ENCODE measurements around the gene FRS3. TPM values are rescaled to one million over a fixed set of nuclear protein-coding genes. Genes with fewer than 3 reads are reported as not detected.

Gene FRS3
- polyA plus RNA-seq, 12 donors, result 5.7 to 11.9 (median 6.6) TPM; not detected in 1

DNA sequence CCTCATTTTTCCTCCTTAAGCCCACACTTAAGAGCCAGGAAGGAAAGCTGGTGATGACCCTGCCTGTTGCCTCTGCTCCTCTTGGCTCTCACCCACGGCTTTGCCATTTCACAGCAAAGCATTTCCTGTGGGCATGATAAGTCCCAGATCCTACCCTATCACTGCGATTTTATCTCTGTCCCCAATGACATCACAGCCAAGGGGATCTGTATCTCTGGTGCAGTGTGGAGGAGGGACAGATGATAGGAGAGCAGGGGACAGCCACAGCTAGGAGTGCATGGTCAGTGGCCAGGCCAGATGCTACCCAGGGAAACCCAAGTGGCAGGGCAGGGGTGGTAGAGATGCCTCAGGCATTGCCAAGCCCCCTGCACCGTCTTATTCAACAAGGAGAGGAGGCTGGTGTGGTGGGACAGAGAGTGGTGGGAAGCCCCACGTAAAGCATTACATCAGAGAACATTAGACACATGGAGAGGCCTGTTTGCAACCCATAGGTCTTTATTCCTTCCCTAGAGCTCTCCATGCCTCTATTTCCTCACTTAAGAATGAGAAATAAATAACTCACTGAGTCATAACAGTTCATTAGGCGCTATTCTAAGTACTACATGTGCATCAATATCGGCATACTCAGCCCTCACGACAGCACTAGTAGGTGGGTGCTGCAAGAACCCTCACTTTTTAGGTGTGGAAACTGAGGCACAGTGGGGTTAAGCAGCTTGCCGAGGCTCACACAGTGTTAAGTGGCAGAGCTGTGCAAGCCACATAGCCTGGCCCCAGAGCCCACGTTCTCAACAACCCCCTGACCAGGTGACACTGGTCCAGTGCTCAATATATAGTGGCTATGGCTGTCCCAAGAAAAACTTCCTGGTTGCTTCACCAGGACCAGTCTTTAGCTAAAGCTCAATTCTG is 48.9 kb downstream of the FRS3 start:
- no peak for DNase-seq

DNA sequence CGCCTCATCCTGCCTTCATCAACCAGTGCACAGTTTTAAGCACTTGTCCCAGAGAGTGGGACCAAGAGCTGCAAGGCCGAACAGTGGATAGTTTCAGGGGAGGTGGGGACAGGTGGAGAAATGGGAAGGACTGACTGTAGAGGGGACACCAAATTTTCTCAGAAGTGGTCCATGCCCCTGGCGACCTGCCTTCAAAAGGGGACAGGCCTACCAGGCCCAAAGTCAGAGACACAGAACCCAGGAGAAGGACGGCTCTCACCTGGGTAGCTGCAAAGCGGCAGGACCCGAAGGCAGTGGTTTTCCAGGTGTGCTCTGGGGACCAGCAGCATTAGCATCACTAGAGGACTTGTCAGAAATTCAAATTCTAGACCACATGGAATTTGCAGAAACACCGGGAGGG is 50.1 kb downstream of the FRS3 start:
- DNase-seq, result no peak

DNA sequence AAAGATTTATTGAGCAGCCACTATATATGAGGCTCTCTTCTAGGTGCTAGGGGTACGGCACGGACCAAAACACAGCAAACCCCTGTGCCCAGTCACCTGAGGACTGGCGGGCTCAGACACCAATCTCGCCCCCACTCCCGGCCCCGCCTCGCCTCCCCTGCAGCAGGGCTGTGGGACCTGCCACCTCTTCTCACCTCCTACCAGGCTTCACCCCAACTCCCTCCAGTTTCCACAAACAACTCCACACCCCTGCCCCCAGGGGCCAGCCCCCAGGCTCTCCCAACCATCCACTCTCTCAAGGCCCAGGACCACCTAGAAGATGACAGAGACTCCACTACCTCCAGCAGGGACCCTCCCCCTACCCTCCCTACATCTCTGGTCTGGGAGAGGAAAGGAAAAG is 50.7 kb downstream of the FRS3 start:
- DNase-seq, result no peak

DNA sequence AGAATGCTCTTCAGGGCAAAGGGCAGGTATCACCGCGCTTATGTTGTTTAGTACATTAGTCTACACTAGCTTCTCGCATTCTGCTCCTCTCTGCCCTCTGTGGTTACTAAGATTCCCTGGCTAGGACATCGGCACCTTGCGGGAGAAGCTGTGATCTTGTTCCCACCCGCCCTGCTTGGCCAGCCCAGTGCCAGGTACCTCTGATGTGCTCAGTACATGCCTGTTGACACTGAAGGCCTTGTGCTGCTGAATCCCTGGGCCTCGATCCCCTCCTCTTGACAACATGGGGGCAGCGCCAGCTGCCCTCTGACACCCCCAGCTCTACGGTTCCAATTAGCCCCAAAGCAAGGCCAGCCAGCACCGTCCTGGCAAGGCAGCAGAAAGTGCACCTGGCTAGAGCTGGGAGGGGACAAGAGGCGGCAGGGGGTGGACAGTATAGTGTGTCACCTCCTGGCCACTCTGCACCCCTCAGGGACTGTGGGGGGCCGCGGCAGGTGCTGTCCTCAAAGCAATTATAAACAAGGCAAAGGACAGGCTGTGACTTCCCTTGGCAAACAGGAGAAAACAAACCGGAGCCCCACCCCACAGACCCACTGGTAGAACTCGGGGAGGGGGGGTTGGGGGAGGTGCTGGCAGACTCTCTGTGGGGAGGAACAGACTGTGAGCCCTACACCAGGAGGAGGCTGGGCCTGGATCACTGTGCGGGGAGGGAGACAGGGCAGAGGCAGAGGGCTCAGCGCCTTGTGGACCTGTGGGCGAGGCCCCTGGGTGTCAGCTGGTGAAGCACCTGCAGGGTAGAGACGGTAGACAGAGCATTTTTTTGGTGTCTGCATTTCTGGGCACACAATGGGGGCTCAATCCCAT is 51.4 kb downstream of the FRS3 start:
- DNase-seq, result no peak

DNA sequence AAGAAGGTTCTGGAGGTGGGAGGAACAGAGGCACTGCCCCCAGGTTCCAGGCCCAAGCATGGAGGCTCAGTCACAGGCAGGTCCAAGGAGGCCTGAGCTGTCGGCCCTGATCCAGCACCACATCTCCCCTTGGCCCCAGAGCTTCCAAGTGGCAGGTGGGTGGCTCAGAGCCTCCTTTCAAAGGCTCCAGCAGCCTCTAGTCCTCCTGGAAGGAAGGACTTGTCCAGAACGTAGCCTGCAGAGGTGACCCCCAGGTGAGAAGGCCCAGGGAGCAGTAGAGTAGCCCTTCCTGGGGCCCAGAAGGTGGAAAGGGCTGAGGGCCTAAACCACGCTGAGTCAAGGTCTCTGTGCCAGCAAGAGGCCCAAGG is 52.0 kb downstream of the FRS3 start:
- no peak for DNase-seq

DNA sequence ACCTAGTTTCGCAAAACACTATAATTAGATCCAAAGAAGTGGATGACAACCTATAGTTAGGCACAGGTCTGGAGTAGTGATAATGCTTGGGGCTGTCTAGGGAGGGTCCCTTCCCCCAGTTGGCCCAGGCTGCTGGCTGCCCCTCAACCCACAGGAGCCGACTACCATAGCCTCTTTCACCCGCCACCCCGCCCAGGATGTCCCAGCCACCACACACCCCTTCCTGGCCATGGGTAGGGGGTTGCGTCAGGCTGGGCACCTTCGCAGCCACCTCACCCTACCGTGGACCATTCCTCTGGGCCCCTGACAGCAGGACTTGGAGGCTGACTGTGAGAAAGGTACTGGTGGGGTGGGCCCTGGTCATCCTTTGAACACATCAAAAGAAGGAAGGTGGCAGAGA is 52.8 kb downstream of the FRS3 start:
- DNase-seq, result no peak

DNA sequence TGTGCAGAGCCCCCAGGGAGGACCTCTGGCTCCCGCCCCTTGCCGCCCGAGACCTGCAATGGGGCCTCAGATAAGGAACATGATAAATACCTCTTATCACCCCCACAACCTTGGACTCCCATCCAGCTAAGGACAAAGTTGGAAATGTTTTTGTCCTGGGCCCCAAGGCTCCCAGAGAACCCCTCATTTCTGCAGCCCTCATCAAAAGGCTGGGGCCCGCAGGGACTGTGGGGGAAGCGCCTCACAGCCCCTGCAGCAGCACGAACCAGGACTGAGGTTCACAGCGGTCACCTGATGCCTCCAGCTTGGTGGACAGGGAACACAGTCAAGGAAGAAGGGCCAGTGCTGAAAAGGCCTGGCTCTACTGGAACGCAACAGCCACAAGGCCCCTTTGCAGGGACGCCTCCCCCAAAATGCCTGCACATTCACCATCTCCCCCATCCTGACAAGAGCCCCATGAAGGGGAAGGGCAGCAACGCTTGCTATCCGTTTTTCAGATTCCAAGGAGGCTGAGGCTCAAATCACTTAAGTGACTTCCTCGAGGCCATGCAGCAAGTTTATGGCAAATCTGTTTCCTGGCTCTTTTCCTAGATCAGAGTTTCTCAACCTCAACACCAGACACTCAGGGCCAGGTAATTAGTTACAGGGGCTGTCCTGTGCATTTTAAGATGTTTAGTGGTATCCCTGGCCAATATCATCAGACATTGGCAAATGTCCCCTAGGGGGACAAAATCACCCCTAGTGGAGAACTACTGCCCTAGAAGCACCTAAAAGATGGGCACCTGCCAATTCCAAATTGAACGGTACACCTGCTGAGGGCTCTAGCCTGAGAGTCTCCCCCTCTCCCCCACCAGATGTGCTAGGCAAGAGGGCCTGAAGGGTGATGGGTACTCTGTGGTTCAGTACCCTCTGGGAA is 54.9 kb downstream of the FRS3 start:
- no peak for DNase-seq

DNA sequence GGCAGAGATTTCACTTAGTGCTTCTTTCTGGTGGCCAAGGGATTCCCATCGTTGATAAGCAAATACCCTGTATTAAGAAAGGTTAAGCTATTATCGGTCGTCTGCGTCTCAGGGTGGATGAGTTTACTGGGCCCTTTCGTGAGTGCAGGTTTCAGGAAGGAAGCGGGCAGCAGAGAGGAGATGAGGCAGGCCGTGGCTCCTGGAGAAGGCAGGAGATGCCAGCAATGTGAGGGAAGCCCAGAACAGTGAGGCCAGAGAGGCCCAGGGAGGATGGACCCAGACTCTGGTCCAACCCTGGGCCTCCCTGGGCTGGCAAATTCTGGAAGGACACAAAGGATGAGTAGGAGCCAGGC is 55.5 kb downstream of the FRS3 start:
- no peak for DNase-seq

DNA sequence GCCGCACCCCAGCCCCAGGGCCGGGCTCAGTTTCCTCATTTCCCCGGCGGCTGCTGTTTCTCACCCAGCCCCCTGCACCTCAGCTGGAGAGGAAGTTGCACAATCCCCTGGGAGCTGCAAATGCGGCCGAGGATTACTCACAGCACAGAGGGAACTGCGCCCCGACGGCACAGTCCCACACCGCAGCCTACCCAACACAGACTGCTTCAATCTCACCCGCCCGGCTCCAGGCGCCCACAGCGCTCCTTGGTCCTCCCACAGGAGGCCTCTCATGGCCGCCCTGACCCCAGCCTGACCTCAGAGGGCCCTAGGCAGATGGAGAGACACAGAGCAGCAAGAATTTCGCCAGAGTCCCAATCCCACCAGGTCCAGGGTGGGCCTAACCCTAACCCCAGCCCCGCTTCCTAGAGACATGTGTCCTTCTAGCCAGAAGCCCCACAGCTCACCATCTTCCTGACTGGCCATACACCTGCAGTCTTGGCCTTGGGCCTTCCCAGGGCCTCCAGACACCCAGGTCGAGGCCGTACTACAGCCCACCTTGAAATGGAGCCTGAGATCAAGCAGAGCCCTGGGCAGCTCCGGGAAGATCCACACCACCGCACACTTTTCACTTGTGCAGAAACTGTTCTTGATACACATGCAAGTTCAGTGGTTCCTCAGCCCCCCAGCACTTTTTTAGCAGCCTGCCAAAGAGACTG is 56.0 kb downstream of the FRS3 start:
- DNase-seq, result no peak

DNA sequence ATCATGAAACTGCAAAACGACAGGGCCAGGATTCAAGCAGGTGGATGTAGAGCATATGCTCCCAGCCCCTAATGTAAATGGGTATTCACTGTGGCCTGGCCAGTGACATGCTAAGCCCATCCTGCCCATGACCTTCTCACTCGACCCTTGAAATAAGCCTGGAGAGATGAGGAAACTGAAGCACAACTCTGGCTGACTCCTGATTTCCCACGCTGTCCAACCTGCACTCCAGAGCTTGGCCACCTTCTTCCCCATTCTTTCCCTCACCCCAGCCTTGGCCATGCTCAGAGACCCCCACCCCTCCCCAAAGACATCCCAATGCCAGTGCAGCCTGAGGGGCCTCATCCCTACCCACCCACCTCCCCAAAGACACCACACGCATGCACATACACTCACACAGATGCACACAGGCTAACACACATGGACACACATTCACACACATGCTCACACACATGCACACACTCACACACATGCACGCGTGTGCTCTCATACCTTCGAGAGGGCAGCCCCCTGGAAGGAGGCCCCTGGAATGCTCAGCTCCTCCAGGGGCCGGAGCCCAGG is 56.7 kb downstream of the FRS3 start:
- DNase-seq, result no peak

DNA sequence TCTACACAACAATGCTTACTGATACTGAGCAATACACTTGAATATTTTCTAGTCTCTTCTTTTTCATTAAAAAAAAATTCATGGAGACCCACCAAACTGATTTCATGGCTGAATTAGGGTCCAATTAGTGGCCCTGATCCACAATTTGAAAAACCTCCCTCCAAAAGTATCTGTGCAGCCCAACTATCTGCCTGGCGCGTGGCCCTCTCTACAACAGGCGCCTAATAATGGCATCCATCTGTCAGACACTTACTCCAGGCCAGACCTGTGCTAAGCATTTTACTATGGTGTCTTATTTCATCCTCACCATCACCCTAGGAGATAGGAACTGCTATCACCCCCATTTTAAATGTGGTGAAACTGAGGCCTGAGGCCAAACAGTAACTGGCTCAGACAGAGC is 58.3 kb downstream of the FRS3 start:
- no peak for DNase-seq

DNA sequence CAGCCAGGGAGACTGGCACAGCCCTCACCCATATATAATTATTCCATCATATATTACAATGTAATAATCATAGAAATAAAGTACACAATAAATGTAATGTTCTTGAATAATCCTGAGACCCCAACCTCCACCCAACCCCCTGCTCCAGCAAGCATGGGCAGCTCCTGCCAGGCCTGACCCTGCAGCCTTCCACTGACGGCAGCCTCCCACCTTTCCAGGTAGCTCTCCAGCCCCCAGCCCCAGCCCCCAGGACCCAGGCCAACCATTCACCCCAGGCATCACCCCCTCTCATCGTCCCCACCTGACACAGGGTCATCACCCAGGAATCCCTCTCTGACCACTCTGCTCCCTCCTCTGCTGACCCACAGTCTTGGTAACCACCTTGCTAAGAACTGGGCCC is 58.9 kb downstream of the FRS3 start:
- no peak for DNase-seq

DNA sequence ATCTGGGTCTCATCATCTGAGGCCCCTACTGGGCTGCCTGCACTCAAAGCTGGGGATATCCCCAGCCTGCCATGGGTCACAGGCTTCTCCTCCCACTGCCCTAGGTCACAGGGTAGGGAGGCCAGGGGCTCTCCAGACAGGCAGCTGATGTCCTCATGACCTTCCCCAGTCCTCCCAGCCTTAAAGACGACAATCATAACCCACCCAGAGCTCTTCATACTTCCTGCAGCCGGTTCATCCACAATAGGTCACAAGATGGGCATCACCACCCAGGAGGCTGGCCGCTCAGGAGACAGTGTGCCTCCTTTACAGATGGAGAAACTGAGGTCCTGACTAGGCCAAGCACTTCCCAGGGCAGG is 59.5 kb downstream of the FRS3 start:
- DNase-seq, result no peak

Other genes starting within 250 kb of the FRS3 start
- 10 to 100 TPM in 8 of 12 donors, 1 to 10 TPM in 3, not detected in 1; 9.1 to 30.8 (median 12.4) TPM for gene FOXP4, start 233.5 kb downstream of the FRS3 start, polyA plus RNA-seq (ENCODE audit: insufficient read length in 12 of 12)
- 10 to 100 TPM in 11 of 12 donors, not detected in 1; 29.6 to 84.0 (median 43.2) TPM for gene MDFI, start 141.4 kb downstream of the FRS3 start, polyA plus RNA-seq (ENCODE audit: insufficient read length in 12 of 12)
- 10 to 100 TPM in 1 of 12 donors, 1 to 10 TPM in 10, not detected in 1; 3.7 to 27.9 (median 6.0) TPM for gene TFEB, start 44.3 kb downstream of the FRS3 start, polyA plus RNA-seq (ENCODE audit: insufficient read length in 12 of 12)
- gene PGC, start 32.5 kb downstream of the FRS3 start, polyA plus RNA-seq (ENCODE audit: insufficient read length in 12 of 12), result not detected
- 1 to 10 TPM in 10 of 12 donors, not detected in 2; 1.2 to 6.9 (median 2.5) TPM for gene PRICKLE4, start 882 bp upstream of the FRS3 start, polyA plus RNA-seq (ENCODE audit: insufficient read length in 12 of 12)
- 100 to 1,000 TPM in 11 of 12 donors, not detected in 1; 130 to 199 (median 175) TPM for gene TOMM6, start 7.8 kb upstream of the FRS3 start, polyA plus RNA-seq (ENCODE audit: insufficient read length in 12 of 12)
- 10 to 100 TPM in 1 of 12 donors, 1 to 10 TPM in 10, not detected in 1; 4.2 to 10.3 (median 5.1) TPM for gene USP49, start 115.5 kb upstream of the FRS3 start, polyA plus RNA-seq (ENCODE audit: insufficient read length in 12 of 12)
- gene MED20, start 141.2 kb upstream of the FRS3 start, polyA plus RNA-seq (ENCODE audit: insufficient read length in 12 of 12), result 10 to 100 TPM in 11 of 12 donors, not detected in 1; 15.6 to 22.6 (median 19.7) TPM
- gene BYSL, start 141.6 kb upstream of the FRS3 start, polyA plus RNA-seq (ENCODE audit: insufficient read length in 12 of 12), result 10 to 100 TPM in 10 of 12 donors, not detected in 2; 21.7 to 35.4 (median 32.0) TPM
- 10 to 100 TPM in 11 of 12 donors, not detected in 1; 58.5 to 82.8 (median 68.1) TPM for gene CCND3, start 161.9 kb upstream of the FRS3 start, polyA plus RNA-seq (ENCODE audit: insufficient read length in 12 of 12)

Data from muscle of arm (tissue), 12 donors.